ENCODE measurements around the gene TEAD2.
A peak's percentile ranks its signal among the peaks of the same experiment; 100 is the strongest.

Gene TEAD2

GRCh38 chr19:49337267-49338022 lies 24.8 kb downstream of the TEAD2 start:
- Mint-ChIP-seq H3K9me3 (peaks cover 4% of the 10 kb centered on the region), H3K4me1 (peaks cover 63% of the 10 kb centered on the region), H3K27ac (no peak overlapping the region), H3K4me3 (peak overlapping the region; percentile 76), H3K27me3 (ENCODE audit: low read depth, poor library complexity) (peaks cover 14% of the 10 kb centered on the region), H3K36me3 (ENCODE audit: low read depth) (peaks cover 33% of the 10 kb centered on the region)
- DNase-seq, result no peak
- TF ChIP-seq CTCF (IDR thresholded peaks at IDR 0.05), result no peak

- H3K27ac Mint-ChIP-seq, result no peak overlapping the region
- no peak for DNase-seq
- H3K4me3 Mint-ChIP-seq, result no peak overlapping the region
Observed at GRCh38 chr19:49336482-49337266, 25.5 kb downstream of the TEAD2 start.

GRCh38 chr19:49335784-49336481 lies 26.3 kb downstream of the TEAD2 start:
- Mint-ChIP-seq H3K4me3 (no peak overlapping the region), H3K9me3 (peaks cover 4% of the 10 kb centered on the region), H3K36me3 (ENCODE audit: low read depth) (peaks cover 31% of the 10 kb centered on the region), H3K27ac (no peak overlapping the region), H3K4me1 (peaks cover 73% of the 10 kb centered on the region), H3K27me3 (ENCODE audit: low read depth, poor library complexity) (peaks cover 14% of the 10 kb centered on the region)
- DNase-seq, result no peak
- TF ChIP-seq CTCF (IDR thresholded peaks at IDR 0.05), result no peak

More at GRCh38 chr19:49336482-49337266, 25.5 kb downstream of the TEAD2 start:
- Mint-ChIP-seq H3K9me3 (peaks cover 4% of the 10 kb centered on the region), H3K27me3 (ENCODE audit: low read depth, poor library complexity) (peaks cover 14% of the 10 kb centered on the region), H3K36me3 (ENCODE audit: low read depth) (peaks cover 31% of the 10 kb centered on the region), H3K4me1 (peaks cover 68% of the 10 kb centered on the region)
- TF ChIP-seq CTCF (IDR thresholded peaks at IDR 0.05), result no peak

- Mint-ChIP-seq H3K36me3 (ENCODE audit: low read depth) (peaks cover 30% of the 10 kb centered on the region), H3K4me1 (peaks cover 69% of the 10 kb centered on the region), H3K4me3 (no peak within 1 kb of the TSS), H3K9me3 (peaks cover 3% of the 10 kb centered on the region), H3K27me3 (ENCODE audit: low read depth, poor library complexity) (peaks cover 14% of the 10 kb centered on the region), H3K27ac (peak within 1 kb of the TSS; percentile 95)
- DNase-seq, result no peak
- TF ChIP-seq CTCF (IDR thresholded peaks at IDR 0.05), result no peak
Observed at GRCh38 chr19:49335071-49335783, 27.0 kb downstream of the TEAD2 start, which contains the start of gene CD37. CD37 (plus strand) TSS chr19:49335406; CDS start chr19:49335541, 135 bp downstream.

GRCh38 chr19:49333811-49334288 lies 28.4 kb downstream of the TEAD2 start:
- H3K27me3 Mint-ChIP-seq (ENCODE audit: low read depth, poor library complexity), result peaks cover 11% of the 10 kb centered on the region
- H3K9me3 Mint-ChIP-seq, result no peaks in the 10 kb centered on the region
- DNase-seq, result no peak
- H3K4me1 Mint-ChIP-seq, result peaks cover 67% of the 10 kb centered on the region
- no peak for TF ChIP-seq CTCF (IDR thresholded peaks at IDR 0.05)
- no peak overlapping the region for H3K27ac Mint-ChIP-seq
- H3K36me3 Mint-ChIP-seq (ENCODE audit: low read depth), result peaks cover 38% of the 10 kb centered on the region
- H3K4me3 Mint-ChIP-seq, result no peak overlapping the region

Data from nephron progenitor cell (in vitro differentiated cells).